WTC11 (cell line): ENCODE measurements around the gene CCDC137. TPM values are rescaled to one million over a fixed set of nuclear protein-coding genes. Genes with fewer than 3 reads are reported as not detected.

Experiments
- ATAC-seq: fragments of 200-7000 bp; cut with Tn5 transposase; 2 replicates; pipeline ENCODE4 v1.10.0; 2021; ENCODE audit warnings: mild to moderate bottlenecking, moderate library complexity
- CTCF ChIA-PET: fragments of 300-600 bp; sonication (Branson Sonifier 250); formaldehyde crosslinking; loops from one replicate; lab custom pipeline; 2021; ENCODE audit warnings: antibody characterized with exemption; lab: Charles Lee
- POLR2A ChIA-PET: fragments of 350-600 bp; sonication (Branson Sonifier 250); formaldehyde crosslinking; loops from one replicate; lab custom pipeline; 2021; ENCODE audit warnings: antibody characterized with exemption; lab: Charles Lee
- DNase-seq: peaks from one replicate; pipeline ENCODE4 v3.0.0; 2021; ENCODE audit warnings: low spot score
- H3K27ac Mint-ChIP-seq: 2 replicates; pipeline ENCODE4 v1.8.0; 2021; ENCODE audit warnings: mixed read lengths
- H3K27me3 Mint-ChIP-seq: 2 replicates; pipeline ENCODE4 v1.8.0; 2021; ENCODE audit warnings: low read depth, mild to moderate bottlenecking, moderate library complexity, mixed read lengths
- H3K36me3 Mint-ChIP-seq: 2 replicates; pipeline ENCODE4 v1.8.0; 2021; ENCODE audit warnings: mixed read lengths
- H3K4me1 Mint-ChIP-seq: 2 replicates; pipeline ENCODE4 v1.8.0; 2022; ENCODE audit warnings: mixed read lengths
- H3K4me3 Mint-ChIP-seq: 2 replicates; pipeline ENCODE4 v1.8.0; 2021; ENCODE audit warnings: mild to moderate bottlenecking, moderate library complexity, mixed read lengths
- H3K9me3 Mint-ChIP-seq: 2 replicates; pipeline ENCODE4 v1.8.0; 2021; ENCODE audit warnings: mixed read lengths
- AFF4 ChIP-seq: sonication (generic); formaldehyde crosslinking; IDR thresholded peaks from 2 replicates; pipeline ENCODE4 v1.8.1; 2023; ENCODE audit warnings: mild to moderate bottlenecking, missing genetic modification reagents, borderline replicate concordance
- ATF6 ChIP-seq: sonication (generic); formaldehyde crosslinking; IDR thresholded peaks from 2 replicates; pipeline ENCODE4 v1.8.1; 2023; ENCODE audit warnings: mild to moderate bottlenecking, missing genetic modification reagents
- CDX4 ChIP-seq: fragments of 250-450 bp; sonication (Bioruptor Pico); IDR thresholded peaks from 2 replicates; pipeline ENCODE4 v1.9.0; 2021; ENCODE audit warnings: moderate library complexity, mild to moderate bottlenecking, inconsistent platforms, borderline replicate concordance
- CTCF ChIP-seq: fragments of 200-600 bp; IDR thresholded peaks from 2 replicates; pipeline ENCODE4 v1.8.0; 2022; ENCODE audit warnings: antibody characterized with exemption
- ERG ChIP-seq: fragments of 250-450 bp; sonication (Bioruptor Pico); IDR thresholded peaks from 2 replicates; pipeline ENCODE4 v1.8.0; 2021; ENCODE audit warnings: mild to moderate bottlenecking
- ESRRA ChIP-seq: sonication (generic); formaldehyde crosslinking; IDR thresholded peaks from 2 replicates; pipeline ENCODE4 v1.8.1; 2022; ENCODE audit warnings: mild to moderate bottlenecking, missing genetic modification reagents, borderline replicate concordance
- ETV6 ChIP-seq: sonication (generic); formaldehyde crosslinking; IDR thresholded peaks from 2 replicates; pipeline ENCODE4 v1.8.1; 2022; ENCODE audit warnings: mild to moderate bottlenecking, missing genetic modification reagents
- FOXP1 ChIP-seq: sonication (generic); formaldehyde crosslinking; IDR thresholded peaks from 2 replicates; pipeline ENCODE4 v1.8.0; 2022; ENCODE audit warnings: missing genetic modification reagents, mild to moderate bottlenecking, moderate library complexity, borderline replicate concordance
- GRHL2 ChIP-seq: fragments of 250-450 bp; sonication (Bioruptor Pico); IDR thresholded peaks from 2 replicates; pipeline ENCODE4 v1.8.0; 2022; ENCODE audit warnings: mild to moderate bottlenecking, moderate library complexity; ENCODE audit not compliant: insufficient replicate concordance, severe bottlenecking
- HMGA2 ChIP-seq: fragments of 250-450 bp; sonication (Bioruptor Pico); IDR thresholded peaks from 2 replicates; pipeline ENCODE4 v1.4.0; 2021; ENCODE audit warnings: mild to moderate bottlenecking, moderate library complexity
- IRF2 ChIP-seq: sonication (generic); formaldehyde crosslinking; IDR thresholded peaks from 2 replicates; pipeline ENCODE4 v1.8.0; 2022; ENCODE audit warnings: low read depth, missing genetic modification reagents, borderline replicate concordance
- JUN ChIP-seq: sonication (generic); formaldehyde crosslinking; IDR thresholded peaks from 2 replicates; pipeline ENCODE4 v1.8.0; 2023; ENCODE audit warnings: mild to moderate bottlenecking, missing genetic modification reagents
- MYBL2 ChIP-seq: sonication (generic); formaldehyde crosslinking; IDR thresholded peaks from 2 replicates; pipeline ENCODE4 v1.8.1; 2023; ENCODE audit warnings: mild to moderate bottlenecking, moderate library complexity, missing genetic modification reagents
- NFATC4 ChIP-seq: fragments of 250-450 bp; sonication (Bioruptor Pico); IDR thresholded peaks from 2 replicates; pipeline ENCODE4 v1.9.0; 2021; ENCODE audit warnings: mild to moderate bottlenecking
- NFE2L1 ChIP-seq: sonication (generic); formaldehyde crosslinking; IDR thresholded peaks from 2 replicates; pipeline ENCODE4 v1.8.1; 2023; ENCODE audit warnings: missing genetic modification reagents
- NFYB ChIP-seq: sonication (generic); formaldehyde crosslinking; conservative IDR thresholded peaks from 2 replicates; pipeline ENCODE4 v1.8.0; 2022; ENCODE audit warnings: low read depth, missing genetic modification reagents
- NR2C2 ChIP-seq: sonication (generic); formaldehyde crosslinking; IDR thresholded peaks from 2 replicates; pipeline ENCODE4 v1.8.0; 2022; ENCODE audit warnings: mild to moderate bottlenecking, missing genetic modification reagents
- OVOL2 ChIP-seq: fragments of 250-450 bp; sonication (Bioruptor Pico); IDR thresholded peaks from 2 replicates; pipeline ENCODE4 v1.9.0; 2021; ENCODE audit warnings: mild to moderate bottlenecking, borderline replicate concordance
- PRRX2 ChIP-seq: fragments of 250-450 bp; sonication (Bioruptor Pico); IDR thresholded peaks from 2 replicates; pipeline ENCODE4 v1.8.0; 2021; ENCODE audit warnings: mild to moderate bottlenecking
- SOX15 ChIP-seq: fragments of 250-450 bp; sonication (Bioruptor Pico); IDR thresholded peaks from 2 replicates; pipeline ENCODE4 v1.9.0; 2021; ENCODE audit warnings: mild to moderate bottlenecking
- TP53 ChIP-seq: sonication (generic); formaldehyde crosslinking; IDR thresholded peaks from 2 replicates; pipeline ENCODE4 v1.8.1; 2023; ENCODE audit warnings: mild to moderate bottlenecking, missing genetic modification reagents
- ZNF121 ChIP-seq: sonication (generic); formaldehyde crosslinking; IDR thresholded peaks from 2 replicates; pipeline ENCODE4 v1.8.0; 2023; ENCODE audit warnings: missing genetic modification reagents
- ZNF263 ChIP-seq: sonication (generic); formaldehyde crosslinking; IDR thresholded peaks from 2 replicates; pipeline ENCODE4 v1.8.1; 2022; ENCODE audit warnings: low read depth, mild to moderate bottlenecking, moderate library complexity, missing genetic modification reagents
- ZNF396 ChIP-seq: fragments of 250-450 bp; sonication (Bioruptor Pico); IDR thresholded peaks from 2 replicates; pipeline ENCODE4 v1.8.0; 2021; ENCODE audit warnings: mild to moderate bottlenecking, moderate library complexity, borderline replicate concordance
- ZNF423 ChIP-seq: fragments of 250-450 bp; sonication (Bioruptor Pico); IDR thresholded peaks from 2 replicates; pipeline ENCODE4 v2.1.2; 2022; ENCODE audit warnings: mild to moderate bottlenecking, moderate library complexity
- total RNA-seq: library from RNA; stranded (reverse); gene quantifications from 3 replicates; pipeline ENCODE4 v1.2.3, GENCODE V29; 2021

Gene CCDC137
- total RNA-seq, 1 experiment from 2014 or later: 36.8 TPM

- Mint-ChIP-seq H3K27ac (peak overlapping the region; percentile 89), H3K4me1 (peaks cover 29% of the 10 kb centered on the region), H3K36me3 (peaks cover 24% of the 10 kb centered on the region)
- DNase-seq (no peak), ATAC-seq (no peak)
- CTCF ChIA-PET: interaction anchor here (2.0 kb wide), 1 partner anchor 25 kb away, joined by 5 read pairs; the partner anchor contains the start of genes ARL16 and HGS
- POLR2A ChIA-PET: no interaction called here
- TF ChIP-seq AFF4 (CRISPR knock-in tag): no peak
- TF ChIP-seq PRRX2 (CRISPR knock-in tag): no peak
- no peak for TF ChIP-seq ZNF423 (CRISPR knock-in tag)
- TF ChIP-seq MYBL2 (CRISPR knock-in tag): no peak
- TF ChIP-seq GRHL2 (CRISPR knock-in tag): no peak
- no peak for TF ChIP-seq HMGA2 (CRISPR knock-in tag)
- TF ChIP-seq, all 79 proteins: peak for 0
- Mint-ChIP-seq H3K9me3 (no peaks in the 10 kb centered on the region), H3K27me3 (peaks cover 2% of the 10 kb centered on the region; the same call in 1 of the 2 replicates), H3K4me3 (no peak overlapping the region)
Observed at GRCh38 chr17:81708739-81709185, 42.2 kb downstream of the CCDC137 start.

- peaks cover 2% of the 10 kb centered on the region; the same call in 1 of the 2 replicates for H3K27me3 Mint-ChIP-seq
- no peaks in the 10 kb centered on the region for H3K9me3 Mint-ChIP-seq
- H3K36me3 Mint-ChIP-seq: peaks cover 13% of the 10 kb centered on the region
- H3K4me1 Mint-ChIP-seq: peaks cover 24% of the 10 kb centered on the region
- CTCF ChIA-PET: interaction anchor here (0.7 to 2.1 kb wide), 9 partner anchors 9 to 159 kb away, joined by 3 to 8 read pairs (median 4); partner anchors contain the start of gene P4HB
- peak overlapping the region; percentile 68; the same call in 1 of the 2 replicates for H3K27ac Mint-ChIP-seq
- ATAC-seq (peak; percentile 1), DNase-seq (no peak)
- POLR2A ChIA-PET: interaction anchor here (0.6 to 2.3 kb wide), 5 partner anchors 8 to 619 kb away, joined by 3 to 11 read pairs (median 5); partner anchors contain the start of gene MRPL12
- peak overlapping the region; percentile 79 for H3K4me3 Mint-ChIP-seq
- TF ChIP-seq MYBL2 (CRISPR knock-in tag): no peak
- TF ChIP-seq SOX15: no peak
- no peak for TF ChIP-seq NR2C2
- TF ChIP-seq ERG: no peak
- no peak for TF ChIP-seq FOXP1 (CRISPR knock-in tag)
- TF ChIP-seq TP53 (CRISPR knock-in tag): no peak
- TF ChIP-seq ETV6 (CRISPR knock-in tag): peak; percentile 90; the same call in 1 of the 2 replicates
- TF ChIP-seq HMGA2 (CRISPR knock-in tag): no peak
- TF ChIP-seq NFATC4: no peak
- TF ChIP-seq ATF6 (CRISPR knock-in tag): no peak
- no peak for TF ChIP-seq ZNF263 (CRISPR knock-in tag)
- no peak for TF ChIP-seq OVOL2
- peak; percentile 60; the same call in 1 of the 2 replicates for TF ChIP-seq ZNF423 (CRISPR knock-in tag)
- TF ChIP-seq IRF2 (CRISPR knock-in tag): no peak
- no peak for TF ChIP-seq CTCF
- no peak for TF ChIP-seq CDX4
- peak; percentile 66; the same call in 1 of the 2 replicates for TF ChIP-seq ESRRA
- peak; percentile 84 for TF ChIP-seq NFE2L1 (CRISPR knock-in tag)
- no peak for TF ChIP-seq JUN (CRISPR knock-in tag)
- no peak for TF ChIP-seq ZNF396 (CRISPR knock-in tag)
- TF ChIP-seq NFYB (CRISPR knock-in tag): no peak
- no peak for TF ChIP-seq ZNF121
Observed at GRCh38 chr17:81710514-81711308, 44.2 kb downstream of the CCDC137 start.
